ENCODE results near the gene SLC35G3. TPM values are rescaled to one million over a fixed set of nuclear protein-coding genes. Genes with fewer than 3 reads are reported as not detected.

SLC35G3 gene
- total and polyA plus RNA-seq, 2 of the 8 experiments (the other 6 are each of a cell fraction or from before 2014, with no cell fraction given), result not detected

GRCh38 chr17:35242805-35243560 is 48.8 kb upstream of the SLC35G3 start, which contains the start of gene SLFN5:
SLFN5 (plus strand) TSS chr17:35243072; CDS start chr17:35258691, 15,619 bp downstream.
- Histone ChIP-seq H3K9me3 (ENCODE audit: insufficient read depth in 2 of 2, low read depth in 1 of 2, low read length in 1 of 2) (no peaks in the 10 kb centered on the region), H3K23ac (ENCODE audit: insufficient read length) (no peak within 1 kb of the TSS), H3K79me1 (ENCODE audit: low read depth, low read length) (no peaks in the 10 kb centered on the region), H3K23me2 (ENCODE audit: low read depth, low read length) (peaks cover 7% of the 10 kb centered on the region), H3K4me2 (ENCODE audit: insufficient read depth in 1 of 2, low read depth in 2 of 2, low read length in 2 of 2) (peak within 1 kb of the TSS; percentile 88 to 97), H3K18ac (ENCODE audit: extremely low read depth, low read length) (no peak within 1 kb of the TSS), H4K8ac (ENCODE audit: extremely low read depth, insufficient read depth, low read length) (0 out of 2 replicates have a peak within 1 kb of the TSS, but pooled peaks have one; percentile 30), H3K4ac (replicated peaks; ENCODE audit: insufficient read length, low read depth, low read length) (no peak within 1 kb of the TSS), H3K14ac (ENCODE audit: insufficient read length) (no peak within 1 kb of the TSS), H2AK5ac (ENCODE audit: low read depth, low read length) (no peak within 1 kb of the TSS), H2AFZ (ENCODE audit: low read length) (peak within 1 kb of the TSS; percentile 78), H2BK20ac (ENCODE audit: low read length) (no peak within 1 kb of the TSS), H3K56ac (replicated peaks; ENCODE audit: insufficient read length, low read depth, low read length) (peak within 1 kb of the TSS; percentile 35), H3K4me3 (ENCODE audit: extremely low read depth in 1 of 4, insufficient read depth in 2 of 4, low read depth in 3 of 4, low read length in 4 of 4) (peak within 1 kb of the TSS; percentile 40 to 79 (median 74)), H4K91ac (replicated peaks; ENCODE audit: insufficient read length, low read length) (no peak within 1 kb of the TSS), H3K27me3 (replicated peaks in 1 of 4; ENCODE audit: control insufficient read depth in 3 of 4, extremely low read depth in 1 of 4, insufficient read depth in 3 of 4, low read length in 3 of 4) (peaks cover 0 to 7% (median 3%) of the 10 kb centered on the region in 4 experiments; a peak in 5 of 7 replicates), H3K36me3 (ENCODE audit: control insufficient read depth in 2 of 4, insufficient read depth in 4 of 4, low read length in 3 of 4) (no peaks in the 10 kb centered on the region), H4K20me1 (replicated peaks in 1 of 2; ENCODE audit: control insufficient read depth in 1 of 2, insufficient read depth in 2 of 2, low read length in 2 of 2) (no peaks in the 10 kb centered on the region), H2BK120ac (replicated peaks; ENCODE audit: low read depth, low read length) (no peak within 1 kb of the TSS), H3K79me2 (ENCODE audit: control insufficient read depth in 1 of 2, insufficient read depth in 2 of 2, low read length in 2 of 2) (no peaks in the 10 kb centered on the region), H2BK5ac (ENCODE audit: low read depth, low read length) (no peak within 1 kb of the TSS), H4K5ac (ENCODE audit: insufficient read length, low read depth, low read length) (no peak within 1 kb of the TSS), H2BK12ac (ENCODE audit: low read depth, low read length) (peak within 1 kb of the TSS; percentile 53; the same call in 1 of the 2 replicates), H3K4me1 (replicated peaks in 1 of 4; ENCODE audit: control insufficient read depth in 3 of 4, insufficient read depth in 4 of 4, low read length in 3 of 4) (peaks cover 4 to 15% (median 7%) of the 10 kb centered on the region in 4 experiments), H3K9ac (replicated peaks in 1 of 4; ENCODE audit: extremely low read depth in 1 of 4, low read depth in 3 of 4, low read length in 3 of 4) (peak within 1 kb of the TSS in 3 of 4 experiments; percentile 16 to 63 (median 40); a peak in 4 of 7 replicates), H3K27ac (ENCODE audit: low read depth, low read length) (no peak within 1 kb of the TSS), H2BK15ac (ENCODE audit: low read length) (no peak within 1 kb of the TSS)
- WGBS, 2 experiments (ENCODE audit: extremely low coverage in 1 of 2, insufficient coverage in 1 of 2, insufficient read length in 1 of 2, insufficient replicate concordance in 2 of 2, low coverage in 1 of 2, low lambda C conversion rate in 2 of 2, missing lambda C conversion rate in 1 of 2), result 3% methylated on average over 44 of the region's 44 CpGs; no CpG with 5 or more reads in 1 of the 2 experiments
- FAIRE-seq (no peak), DNase-seq (ENCODE audit: low read depth in 1 of 2, low spot score in 2 of 2) (peak; percentile 69 to 97)
- ChIA-PET CTCF (ENCODE audit: partially characterized antibody) (interaction anchor here (0.8 to 1.0 kb wide), 4 partner anchors 15 to 291 kb away, joined by 3 read pairs; no protein-coding TSS in a partner anchor), POLR2A (ENCODE audit: partially characterized antibody) (interaction anchor here (0.6 to 1.2 kb wide), 5 partner anchors 9 to 218 kb away, joined by 3 to 6 read pairs (median 3); no protein-coding TSS in a partner anchor)
- TF ChIP-seq EP300 (IDR thresholded peaks at IDR 0.05; ENCODE audit: borderline replicate concordance in 1 of 2, low read depth in 2 of 2, low read length in 2 of 2), result no peak
- peak; percentile 68 for TF ChIP-seq CHD2 (IDR thresholded peaks at IDR 0.05; ENCODE audit: low read length)
- TF ChIP-seq GTF2F1 (IDR thresholded peaks at IDR 0.05; ENCODE audit: borderline replicate concordance, low read depth, low read length), result peak; percentile 65; the same call in 1 of the 2 replicates
